CMK (cell line): ENCODE data around the gene EXD3.

ENCODE experiments used
- DNase-seq: peaks from one replicate; pipeline ENCODE4 v3.0.0-alpha.2; 2010; ENCODE audit warnings: low read depth

EXD3 gene

DNA sequence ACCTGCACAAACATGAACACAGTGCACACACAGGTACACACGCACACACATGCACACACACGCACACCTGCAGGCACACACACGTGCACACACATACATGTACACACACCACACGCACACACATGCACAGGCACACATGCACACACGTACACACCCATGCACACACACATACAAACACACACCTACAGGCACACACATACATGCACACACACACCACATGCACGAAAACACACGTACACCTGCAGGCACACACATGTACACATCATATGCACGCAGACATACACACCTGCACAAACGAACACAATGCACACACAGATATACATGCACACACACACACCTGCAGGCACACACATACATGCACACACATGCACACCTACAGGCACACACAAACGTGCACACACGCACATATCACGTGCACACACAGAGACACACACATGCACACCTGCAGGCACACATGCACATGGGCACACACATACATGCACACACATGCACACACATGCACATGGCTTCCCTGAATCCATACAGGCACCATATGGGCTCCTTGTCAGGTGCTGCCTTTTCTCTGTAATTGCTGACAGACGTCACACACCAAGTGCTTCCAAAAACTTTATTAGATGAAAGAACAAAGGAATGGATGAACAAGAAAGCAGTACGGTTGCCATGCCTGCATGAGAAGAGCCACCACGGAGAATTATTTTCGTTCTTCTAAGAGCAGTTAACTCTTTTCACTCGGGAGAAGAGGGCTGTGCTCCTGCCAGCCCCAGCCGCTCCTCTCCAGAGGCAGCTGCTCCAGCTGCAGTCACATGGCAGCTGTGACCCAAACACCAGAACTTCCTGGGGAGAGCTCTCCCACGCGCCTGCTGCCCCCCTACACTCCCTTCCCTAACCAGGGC, 57.2 kb downstream of the EXD3 start:
- no peak for DNase-seq

GRCh38 chr9:137365056-137365455, 57.9 kb downstream of the EXD3 start:
- DNase-seq, result no peak

DNA sequence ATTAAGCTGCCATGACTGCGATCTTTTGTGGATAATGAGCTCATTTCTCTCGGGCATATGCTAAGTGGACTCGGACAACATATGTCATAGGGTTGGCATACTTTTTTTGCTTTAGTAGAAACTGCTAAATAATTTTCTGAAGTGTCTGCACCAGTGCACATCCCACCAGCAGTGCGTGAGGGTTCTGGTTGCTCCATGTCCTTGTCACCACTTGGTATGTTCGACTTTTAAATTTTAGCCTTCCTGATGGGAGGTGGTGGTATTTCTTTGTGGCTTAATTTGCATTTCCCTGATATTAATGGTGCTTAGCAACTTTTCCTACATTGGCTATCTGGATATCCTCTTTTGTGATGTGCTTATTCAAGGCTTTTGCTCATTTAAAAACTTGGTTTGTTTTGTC, 63.1 kb downstream of the EXD3 start:
- no peak for DNase-seq

- DNase-seq, result no peak
Measured at GRCh38 chr9:137358126-137358525, 64.8 kb downstream of the EXD3 start.

DNA sequence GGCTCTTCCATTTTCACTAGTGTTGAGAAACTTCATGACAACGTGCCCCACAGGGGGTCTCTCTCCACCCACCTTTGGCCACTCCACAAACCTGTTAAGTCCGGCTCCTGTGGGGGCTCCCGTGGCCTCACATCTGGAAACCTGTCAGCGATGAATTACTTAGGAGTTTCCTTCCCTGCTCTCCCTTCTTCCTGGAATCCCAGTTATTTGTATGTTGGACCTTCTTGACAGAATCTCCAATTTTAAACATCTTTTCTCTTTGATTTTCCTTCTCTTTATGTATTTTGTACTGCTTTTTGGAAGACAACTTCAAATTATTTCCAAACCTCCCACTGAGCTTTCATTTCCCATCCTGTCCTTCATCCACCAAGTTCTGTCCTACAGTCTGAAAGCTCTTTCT, 65.8 kb downstream of the EXD3 start:
- DNase-seq, result no peak

DNA sequence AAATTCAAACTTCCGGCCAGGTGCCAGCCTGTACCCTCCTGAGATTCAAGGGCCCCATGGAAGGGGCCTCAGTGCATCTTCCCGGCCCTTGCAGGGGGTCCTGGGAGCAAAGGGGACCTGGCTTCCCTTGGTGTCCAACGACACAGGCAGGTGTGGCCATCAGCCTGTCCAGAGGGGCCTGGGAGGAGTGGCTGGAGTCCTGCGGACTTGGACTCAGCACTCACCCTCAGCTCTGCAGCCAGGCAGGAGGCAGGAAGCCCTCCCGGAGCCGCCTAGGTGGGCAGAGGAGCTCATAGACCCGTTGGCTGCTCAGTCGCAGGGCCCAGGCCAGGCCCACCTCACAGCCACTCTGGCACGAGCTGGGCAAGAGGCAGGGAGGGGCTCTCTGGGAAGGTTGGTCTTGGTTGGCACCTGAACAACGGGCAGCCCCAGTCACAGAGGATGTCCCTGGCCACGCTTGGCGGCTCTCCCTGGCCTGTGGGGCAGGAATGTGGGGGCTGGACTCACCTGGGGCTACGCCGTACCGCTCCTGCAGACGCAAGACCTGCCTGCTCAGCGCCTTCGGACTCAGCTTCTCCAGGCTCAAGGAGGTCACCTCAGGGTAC, 67.1 kb downstream of the EXD3 start:
- no peak for DNase-seq

- DNase-seq, result no peak
Measured at GRCh38 chr9:137354845-137355760, 67.9 kb downstream of the EXD3 start.

GRCh38 chr9:137354153-137354844, 68.7 kb downstream of the EXD3 start:
- DNase-seq, result no peak

DNA sequence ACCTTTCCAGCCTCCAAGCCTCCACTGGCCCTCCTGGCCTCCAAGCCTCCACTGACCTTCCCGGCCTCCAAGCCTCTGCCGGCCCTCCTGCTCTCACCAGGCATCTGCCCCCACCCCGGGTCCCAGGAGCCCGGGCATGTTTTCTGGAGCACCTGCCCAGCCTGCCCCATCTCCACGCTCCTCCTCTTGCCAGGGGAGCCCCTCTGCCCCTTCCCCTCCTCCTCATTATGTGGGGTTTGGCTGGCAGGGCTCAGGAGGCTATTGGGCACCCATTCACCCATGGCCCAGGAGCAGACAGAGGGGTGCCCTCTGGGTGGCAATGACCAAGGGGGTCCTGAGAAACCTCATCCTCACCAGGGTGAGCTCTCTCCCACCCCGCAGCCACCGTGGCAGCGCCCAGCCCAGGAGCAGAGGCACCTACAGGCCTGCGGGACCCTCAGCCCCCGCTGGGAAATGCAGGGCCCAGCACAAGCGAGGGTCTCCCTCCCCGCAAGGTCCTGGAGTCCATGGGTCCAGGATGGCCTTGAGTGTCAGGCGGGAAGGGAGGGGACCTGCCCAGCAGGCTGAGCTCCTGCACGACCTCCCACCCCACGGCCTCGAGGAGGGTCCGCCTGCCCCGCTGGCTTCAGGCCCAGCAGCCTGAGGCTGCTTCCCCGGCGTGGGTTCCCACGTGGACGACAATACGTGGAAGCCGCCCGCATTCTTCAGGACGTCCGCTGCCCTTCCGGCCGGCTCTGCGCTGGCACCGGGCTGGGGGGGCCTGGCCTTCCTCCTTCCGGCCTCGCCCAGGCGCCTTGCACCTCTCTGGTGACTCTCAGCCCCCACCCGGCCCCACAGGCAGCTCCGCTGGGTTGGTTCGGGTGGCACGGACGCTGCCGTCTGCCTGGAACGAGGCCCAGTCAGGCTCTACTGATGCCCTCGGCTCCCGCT, 69.5 kb downstream of the EXD3 start:
- DNase-seq, result no peak

DNA sequence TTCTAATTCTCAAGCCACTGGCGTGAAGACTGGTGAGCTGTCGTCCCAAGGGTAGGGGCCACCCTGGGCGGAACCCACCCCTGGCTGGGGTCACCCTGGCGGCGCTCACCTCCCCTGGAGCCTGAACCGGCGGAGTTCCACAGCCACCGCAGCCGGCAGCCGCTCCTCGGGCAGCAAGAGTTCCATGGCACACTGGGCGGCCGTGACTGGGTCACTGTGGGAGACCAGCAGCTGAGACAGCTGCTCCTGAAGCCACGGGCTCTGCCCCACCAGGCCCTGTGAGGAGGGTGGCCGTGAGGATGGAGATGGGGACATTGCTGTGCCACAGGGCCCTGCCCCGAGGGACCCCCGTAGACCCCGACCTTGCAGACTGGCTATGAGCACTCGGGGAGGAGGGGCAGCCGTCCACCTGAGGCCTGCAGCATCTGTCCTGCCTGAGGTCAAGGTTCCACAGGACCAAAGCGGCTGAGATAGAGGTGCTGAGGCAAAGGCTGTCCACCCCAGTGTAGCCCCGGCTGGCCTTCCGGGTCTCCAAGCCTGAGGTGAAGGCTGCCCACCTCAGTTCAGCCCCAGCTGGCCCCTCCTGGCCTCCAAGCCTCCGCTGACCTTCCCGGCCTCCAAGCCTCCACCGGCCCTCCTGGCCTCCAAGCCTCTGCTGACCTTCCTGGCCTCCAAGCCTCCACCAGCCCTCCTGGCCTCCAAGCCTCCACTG, 70.3 kb downstream of the EXD3 start:
- DNase-seq, result no peak

GRCh38 chr9:137351781-137352501, 71.0 kb downstream of the EXD3 start:
- DNase-seq, result no peak

DNA sequence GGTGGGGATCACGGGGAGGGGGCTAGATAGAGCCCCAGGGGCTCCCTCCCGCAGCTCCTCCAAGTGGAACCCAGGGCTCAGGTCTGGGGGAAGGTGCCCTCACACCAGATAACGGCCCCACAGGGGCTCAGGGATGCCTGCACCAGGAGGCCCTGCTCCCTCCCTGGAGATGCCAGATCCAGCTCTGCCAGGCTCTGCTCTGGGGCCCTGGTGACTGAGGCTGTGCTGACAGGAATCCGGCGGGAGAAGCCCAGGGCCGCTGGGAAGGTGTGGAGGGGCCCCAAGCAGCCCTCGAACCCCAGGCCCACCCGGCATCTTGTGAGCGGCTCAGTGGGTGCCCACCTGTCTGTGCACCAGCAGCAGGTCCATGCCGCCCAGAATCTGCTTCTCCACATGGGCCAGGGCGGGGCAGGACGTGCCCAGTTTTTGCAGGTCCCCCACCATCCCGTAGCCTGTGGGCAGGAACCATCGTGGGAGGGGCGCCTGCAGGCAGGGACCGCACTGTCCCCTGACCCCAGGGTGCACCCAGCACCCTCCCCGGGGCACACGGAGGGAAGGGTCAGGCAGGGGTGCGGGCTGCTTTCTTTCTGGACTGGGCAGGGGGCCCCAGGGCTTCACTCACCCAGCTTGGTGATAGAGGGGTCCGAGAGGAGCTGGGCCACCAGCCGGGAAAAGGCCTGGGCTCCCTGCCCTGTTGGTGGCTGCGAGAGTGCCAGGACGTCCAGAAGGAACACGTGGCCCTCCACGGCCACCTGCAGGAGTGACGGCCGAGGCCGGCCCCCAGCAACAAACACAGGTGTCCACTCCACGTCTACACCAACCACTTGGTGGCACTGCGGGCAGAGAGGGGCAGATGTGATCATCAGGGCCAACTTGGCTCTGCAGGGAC, 72.0 kb downstream of the EXD3 start:
- DNase-seq, result no peak

- no peak for DNase-seq
Measured at GRCh38 chr9:137349471-137350033, 73.4 kb downstream of the EXD3 start.

DNA sequence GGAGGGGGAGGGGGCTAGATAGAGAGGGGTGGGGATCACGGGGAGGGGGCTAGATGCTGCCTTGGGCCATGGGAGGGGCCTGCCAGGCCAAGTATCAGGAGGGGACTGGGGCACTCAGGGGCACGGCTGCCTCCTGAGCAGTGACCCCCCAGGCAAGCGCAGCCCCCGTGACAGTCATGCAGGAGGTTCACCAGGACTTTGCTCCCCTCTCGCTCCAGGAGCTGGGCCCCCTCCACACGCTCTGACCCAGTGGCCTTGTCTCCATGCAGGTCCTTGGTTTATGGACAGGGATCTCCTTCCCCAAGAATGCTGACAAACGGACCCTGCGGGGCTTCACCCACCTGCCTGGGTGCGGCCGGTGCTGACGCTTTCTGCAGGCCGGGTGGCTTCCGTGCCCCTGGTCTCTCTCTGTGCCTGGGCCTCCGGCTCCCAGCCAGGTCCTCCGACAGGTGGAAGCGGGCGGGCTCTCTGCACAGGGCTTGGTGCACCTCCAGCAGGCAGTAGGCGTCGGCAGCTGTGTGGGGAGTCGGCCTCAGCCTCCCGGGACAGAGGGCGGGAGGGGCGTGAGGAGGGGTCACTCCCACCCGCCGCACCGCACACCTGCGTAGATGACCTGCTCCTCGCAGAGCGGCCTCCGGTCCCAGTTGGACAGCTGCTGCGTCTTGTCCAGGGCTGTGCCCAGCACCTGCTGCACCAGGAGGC, 74.0 kb downstream of the EXD3 start:
- DNase-seq, result no peak

- DNase-seq, result no peak
Measured at GRCh38 chr9:137347928-137348327, 75.0 kb downstream of the EXD3 start.

DNA sequence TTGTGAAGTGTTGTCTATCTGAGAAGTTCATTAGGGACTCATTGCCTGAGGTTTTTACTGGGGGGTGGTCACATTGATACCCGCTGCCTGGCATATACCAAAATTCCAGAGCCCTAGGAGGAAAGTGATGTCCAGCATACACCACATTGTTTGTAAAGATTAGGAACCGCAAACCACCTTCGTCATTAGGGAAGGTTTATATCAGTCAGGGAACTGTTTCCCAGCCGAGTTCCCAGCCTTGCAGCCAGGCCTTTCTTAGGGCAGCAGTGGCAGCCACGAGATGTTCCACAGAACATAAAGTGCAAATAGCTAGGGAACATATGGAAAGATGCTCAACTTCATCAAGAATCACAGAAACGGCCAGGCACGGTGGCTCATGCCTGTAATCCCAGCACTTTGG, 80.5 kb downstream of the EXD3 start:
- DNase-seq, result no peak

DNA sequence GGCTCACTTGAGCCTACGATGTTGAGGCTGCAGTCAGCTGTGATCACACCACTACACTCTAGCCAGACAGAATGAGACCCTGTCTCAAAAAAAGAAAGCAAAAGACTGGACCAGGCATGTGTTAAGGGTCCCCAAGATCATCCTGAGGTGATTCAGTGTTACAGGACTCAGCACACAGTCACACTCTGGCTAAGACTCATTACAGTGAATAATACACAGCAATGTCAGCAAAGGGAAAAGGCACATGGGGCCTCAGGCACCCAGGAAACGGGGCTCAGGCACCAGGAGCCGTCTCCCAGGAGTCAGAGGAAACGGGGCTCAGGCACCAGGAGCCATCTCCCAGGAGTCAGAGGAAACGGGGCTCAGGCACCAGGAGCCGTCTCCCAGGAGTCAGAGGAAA, 81.7 kb downstream of the EXD3 start:
- DNase-seq, result no peak
